WTC11 (cell line): ENCODE data around the gene SWT1. TPM values are rescaled to one million over a fixed set of nuclear protein-coding genes. Genes with fewer than 3 reads are reported as not detected.

Experiments
- ATAC-seq: fragments of 200-7000 bp; cut with Tn5 transposase; 2 replicates; pipeline ENCODE4 v1.10.0; 2021; ENCODE audit warnings: mild to moderate bottlenecking, moderate library complexity
- CTCF ChIA-PET: fragments of 300-600 bp; sonication (Branson Sonifier 250); formaldehyde crosslinking; loops from one replicate; lab custom pipeline; 2021; ENCODE audit warnings: antibody characterized with exemption; lab: Charles Lee
- POLR2A ChIA-PET: fragments of 350-600 bp; sonication (Branson Sonifier 250); formaldehyde crosslinking; loops from one replicate; lab custom pipeline; 2021; ENCODE audit warnings: antibody characterized with exemption; lab: Charles Lee
- DNase-seq: peaks from one replicate; pipeline ENCODE4 v3.0.0; 2021; ENCODE audit warnings: low spot score
- H3K27ac Mint-ChIP-seq: 2 replicates; pipeline ENCODE4 v1.8.0; 2021; ENCODE audit warnings: mixed read lengths
- H3K27me3 Mint-ChIP-seq: 2 replicates; pipeline ENCODE4 v1.8.0; 2021; ENCODE audit warnings: low read depth, mild to moderate bottlenecking, moderate library complexity, mixed read lengths
- H3K36me3 Mint-ChIP-seq: 2 replicates; pipeline ENCODE4 v1.8.0; 2021; ENCODE audit warnings: mixed read lengths
- H3K4me1 Mint-ChIP-seq: 2 replicates; pipeline ENCODE4 v1.8.0; 2022; ENCODE audit warnings: mixed read lengths
- H3K4me3 Mint-ChIP-seq: 2 replicates; pipeline ENCODE4 v1.8.0; 2021; ENCODE audit warnings: mild to moderate bottlenecking, moderate library complexity, mixed read lengths
- H3K9me3 Mint-ChIP-seq: 2 replicates; pipeline ENCODE4 v1.8.0; 2021; ENCODE audit warnings: mixed read lengths
- AFF4 ChIP-seq: sonication (generic); formaldehyde crosslinking; IDR thresholded peaks from 2 replicates; pipeline ENCODE4 v1.8.1; 2023; ENCODE audit warnings: mild to moderate bottlenecking, missing genetic modification reagents, borderline replicate concordance
- CDX4 ChIP-seq: fragments of 250-450 bp; sonication (Bioruptor Pico); IDR thresholded peaks from 2 replicates; pipeline ENCODE4 v1.9.0; 2021; ENCODE audit warnings: moderate library complexity, mild to moderate bottlenecking, inconsistent platforms, borderline replicate concordance
- ERG ChIP-seq: fragments of 250-450 bp; sonication (Bioruptor Pico); IDR thresholded peaks from 2 replicates; pipeline ENCODE4 v1.8.0; 2021; ENCODE audit warnings: mild to moderate bottlenecking
- ETV6 ChIP-seq: sonication (generic); formaldehyde crosslinking; IDR thresholded peaks from 2 replicates; pipeline ENCODE4 v1.8.1; 2022; ENCODE audit warnings: mild to moderate bottlenecking, missing genetic modification reagents
- GTF2I ChIP-seq: fragments of 250-450 bp; sonication (Bioruptor Pico); conservative IDR thresholded peaks from 2 replicates; pipeline ENCODE4 v1.4.0; 2021; ENCODE audit warnings: mild to moderate bottlenecking
- HMGXB4 ChIP-seq: sonication (generic); formaldehyde crosslinking; IDR thresholded peaks from 2 replicates; pipeline ENCODE4 v1.8.1; 2023; ENCODE audit warnings: mild to moderate bottlenecking, moderate library complexity, missing genetic modification reagents
- MXD4 ChIP-seq: fragments of 250-450 bp; sonication (Bioruptor Pico); IDR thresholded peaks from 2 replicates; pipeline ENCODE4 v1.8.0; 2021; ENCODE audit warnings: mild to moderate bottlenecking, moderate library complexity, borderline replicate concordance
- MYBL2 ChIP-seq: sonication (generic); formaldehyde crosslinking; IDR thresholded peaks from 2 replicates; pipeline ENCODE4 v1.8.1; 2023; ENCODE audit warnings: mild to moderate bottlenecking, moderate library complexity, missing genetic modification reagents
- NFYB ChIP-seq: sonication (generic); formaldehyde crosslinking; conservative IDR thresholded peaks from 2 replicates; pipeline ENCODE4 v1.8.0; 2022; ENCODE audit warnings: low read depth, missing genetic modification reagents
- PRDM15 ChIP-seq: sonication (generic); formaldehyde crosslinking; IDR thresholded peaks from 2 replicates; pipeline ENCODE4 v1.8.0; 2022; ENCODE audit warnings: missing genetic modification reagents
- RELA ChIP-seq: sonication (generic); formaldehyde crosslinking; IDR thresholded peaks from 2 replicates; pipeline ENCODE4 v1.8.1; 2022; ENCODE audit warnings: missing genetic modification reagents, mild to moderate bottlenecking, borderline replicate concordance
- SMAD3 ChIP-seq: sonication (generic); formaldehyde crosslinking; IDR thresholded peaks from 2 replicates; pipeline ENCODE4 v1.8.0; 2022; ENCODE audit warnings: missing genetic modification reagents, mild to moderate bottlenecking, borderline replicate concordance
- SMAD4 ChIP-seq: sonication (generic); formaldehyde crosslinking; IDR thresholded peaks from 2 replicates; pipeline ENCODE4 v1.8.0; 2022; ENCODE audit warnings: mild to moderate bottlenecking, missing genetic modification reagents
- TEAD1 ChIP-seq: sonication (generic); formaldehyde crosslinking; IDR thresholded peaks from 2 replicates; pipeline ENCODE4 v1.8.0; 2022; ENCODE audit warnings: mild to moderate bottlenecking, missing genetic modification reagents
- USF1 ChIP-seq: sonication (generic); formaldehyde crosslinking; IDR thresholded peaks from 2 replicates; pipeline ENCODE4 v1.8.0; 2022; ENCODE audit warnings: mild to moderate bottlenecking, missing genetic modification reagents
- ZNF396 ChIP-seq: fragments of 250-450 bp; sonication (Bioruptor Pico); IDR thresholded peaks from 2 replicates; pipeline ENCODE4 v1.8.0; 2021; ENCODE audit warnings: mild to moderate bottlenecking, moderate library complexity, borderline replicate concordance
- ZNF423 ChIP-seq: fragments of 250-450 bp; sonication (Bioruptor Pico); IDR thresholded peaks from 2 replicates; pipeline ENCODE4 v2.1.2; 2022; ENCODE audit warnings: mild to moderate bottlenecking, moderate library complexity
- total RNA-seq: library from RNA; stranded (reverse); gene quantifications from 3 replicates; pipeline ENCODE4 v1.2.3, GENCODE V29; 2021

SWT1 gene
- total RNA-seq, 1 experiment from 2014 or later: 5.8 TPM

GRCh38 chr1:185308126-185308525, 151.2 kb downstream of the SWT1 start (continued):
- no peak for TF ChIP-seq PRDM15 (CRISPR knock-in tag)
- TF ChIP-seq SMAD4 (CRISPR knock-in tag): no peak

- H3K27me3 Mint-ChIP-seq: no peaks in the 10 kb centered on the region
- no peaks in the 10 kb centered on the region for H3K9me3 Mint-ChIP-seq
- POLR2A ChIA-PET: no interaction called here
- H3K4me3 Mint-ChIP-seq: no peak overlapping the region
- peaks cover 32% of the 10 kb centered on the region for H3K4me1 Mint-ChIP-seq
- CTCF ChIA-PET: no interaction called here
- ATAC-seq (no peak), DNase-seq (no peak)
- TF ChIP-seq NFYB (CRISPR knock-in tag): no peak
- no peak for TF ChIP-seq RELA (CRISPR knock-in tag)
- no peak for TF ChIP-seq TEAD1 (CRISPR knock-in tag)
- no peak for TF ChIP-seq AFF4 (CRISPR knock-in tag)
- no peak for TF ChIP-seq SMAD3 (CRISPR knock-in tag)
- no peak for TF ChIP-seq USF1
- no peak for TF ChIP-seq MYBL2 (CRISPR knock-in tag)
- no peak for TF ChIP-seq ERG (CRISPR knock-in tag)
- no peak for TF ChIP-seq ZNF423 (CRISPR knock-in tag)
- TF ChIP-seq MXD4 (CRISPR knock-in tag): no peak
- TF ChIP-seq CDX4: no peak
- TF ChIP-seq GTF2I (CRISPR knock-in tag): no peak
- no peak for TF ChIP-seq ETV6 (CRISPR knock-in tag)
- TF ChIP-seq ZNF396 (CRISPR knock-in tag): no peak
- no peak for TF ChIP-seq HMGXB4 (CRISPR knock-in tag)
- no peak overlapping the region for H3K27ac Mint-ChIP-seq
- peaks cover 59% of the 10 kb centered on the region for H3K36me3 Mint-ChIP-seq
Observed at GRCh38 chr1:185309566-185309965, 152.6 kb downstream of the SWT1 start.
